RPMI8226 (cell line): ENCODE data around the gene STK35.
A peak's percentile ranks its signal among the peaks of the same experiment; 100 is the strongest.
"Not testable (repeated sequence)": the region's sequence is repeated elsewhere in the genome, so short reads cannot be mapped to it uniquely, and the experiment has no call there.

Source experiments
- DNase-seq: peaks from one replicate; pipeline ENCODE4 v3.0.0-alpha.2; 2015

Gene STK35

DNA sequence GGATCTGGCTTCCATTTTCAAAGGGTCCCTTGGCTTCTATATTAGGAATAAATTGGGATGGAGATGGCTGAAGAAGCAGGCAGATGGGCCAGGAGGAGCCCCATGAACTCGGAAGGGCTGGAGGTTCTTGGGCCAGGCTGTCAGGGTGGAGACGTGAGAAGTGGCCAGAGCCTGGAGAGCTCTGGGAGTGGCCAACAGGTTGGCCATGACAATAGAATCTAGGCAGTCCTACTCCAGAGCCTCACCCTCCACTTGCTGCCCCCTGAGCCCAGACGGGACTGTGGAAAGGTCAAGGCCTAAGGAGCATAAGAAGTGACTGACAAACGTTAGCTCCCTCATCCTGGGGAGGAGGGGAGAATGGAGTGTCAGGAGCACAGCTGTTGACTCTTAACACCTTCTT is 62.1 kb downstream of the STK35 start:
- no peak for DNase-seq

DNA sequence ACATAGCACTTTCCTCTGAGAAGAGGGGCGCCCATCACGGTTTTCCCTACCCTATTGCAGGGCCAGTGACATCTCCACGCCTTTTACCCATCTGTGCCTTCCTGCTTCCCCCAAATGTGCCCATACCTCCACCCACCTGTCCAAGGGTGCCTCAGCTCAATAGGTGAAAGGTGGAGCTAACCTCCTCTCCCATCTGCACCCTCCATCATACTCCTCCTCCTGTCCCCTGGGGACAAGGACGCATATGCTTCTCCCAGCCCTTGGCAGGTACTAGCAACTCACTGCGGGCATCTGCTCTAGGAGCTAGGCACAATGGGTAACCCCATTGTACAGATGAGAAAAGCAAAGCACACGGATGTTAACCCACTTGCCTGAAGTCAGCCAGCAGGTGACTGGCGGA is 62.8 kb downstream of the STK35 start:
- DNase-seq: no peak

DNA sequence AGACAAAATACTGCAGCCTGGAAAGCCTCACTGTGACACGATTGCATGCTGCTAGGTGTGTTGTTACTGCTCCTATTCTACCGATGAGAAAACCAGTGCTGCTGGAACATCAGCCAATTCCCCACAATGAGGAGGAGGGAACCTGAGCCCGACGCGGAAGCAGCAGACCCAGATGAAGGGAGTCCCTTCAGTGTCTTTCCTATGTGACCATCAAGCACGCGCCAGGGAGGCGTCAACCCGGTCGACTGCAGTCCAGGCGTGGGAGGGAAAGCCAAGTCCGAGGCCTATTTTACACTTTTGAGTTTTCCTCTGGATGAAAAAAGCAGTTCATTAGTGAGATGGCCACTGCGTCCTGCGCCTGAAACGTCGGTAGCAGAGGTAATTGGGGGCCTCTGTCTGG is 63.3 kb downstream of the STK35 start:
- DNase-seq: no peak

DNA sequence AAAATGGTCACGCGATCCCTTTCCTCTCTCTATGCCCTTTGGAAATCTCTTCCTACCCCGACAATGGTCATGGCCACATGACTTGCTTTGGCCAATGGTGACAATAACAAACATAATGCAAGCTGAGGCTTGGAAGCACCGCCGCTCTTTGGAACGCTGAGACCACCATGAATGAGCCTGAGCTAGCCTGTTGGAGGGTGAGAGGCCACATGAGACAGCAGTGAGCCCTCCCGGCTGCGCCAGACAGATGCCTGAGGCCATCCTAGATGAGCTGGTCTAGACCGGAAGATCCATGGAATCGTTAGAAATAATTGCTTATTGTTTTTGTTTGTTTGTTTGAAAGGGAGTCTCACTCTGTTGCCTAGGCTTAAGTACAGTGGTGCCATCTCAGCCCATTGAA is 64.2 kb downstream of the STK35 start:
- no peak for DNase-seq

DNA sequence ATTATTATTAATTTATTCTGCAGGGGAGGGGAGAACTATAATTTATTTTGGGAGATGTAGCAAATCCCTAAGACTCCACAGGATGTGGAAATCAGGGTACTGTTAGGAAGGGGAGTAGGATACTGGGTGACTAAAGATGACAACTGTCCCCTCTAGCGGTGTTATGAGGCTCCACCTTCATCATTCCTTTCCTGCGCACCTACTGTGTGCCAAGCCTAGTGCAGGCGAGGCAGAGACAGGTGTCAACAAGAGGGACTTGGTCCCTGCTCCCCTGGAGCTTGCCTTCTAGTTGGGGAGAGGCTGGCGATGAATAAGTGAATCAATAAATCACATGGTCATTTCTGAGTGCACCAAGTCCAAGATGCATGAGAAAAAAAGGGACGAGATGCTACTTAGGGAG is 65.5 kb downstream of the STK35 start:
- DNase-seq: no peak

DNA sequence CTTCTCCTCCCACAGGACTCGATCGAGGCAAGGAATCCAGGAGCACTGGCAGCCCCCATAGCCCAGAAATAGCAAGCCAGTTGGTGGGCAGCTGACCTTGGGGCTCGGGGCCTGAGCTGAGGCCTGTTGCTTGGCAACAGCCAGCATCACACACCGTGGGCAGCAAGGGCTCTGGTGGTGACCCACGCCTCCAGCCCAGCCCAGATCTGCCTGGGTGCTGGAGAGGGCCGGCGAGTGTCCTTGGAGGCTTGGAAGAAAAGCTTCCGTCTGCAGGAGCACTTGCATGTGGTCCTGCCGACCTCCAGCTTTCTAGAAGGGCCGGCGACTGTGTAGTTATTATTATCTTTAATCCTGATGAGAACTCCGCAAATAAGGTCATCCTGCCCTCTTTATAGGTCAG is 67.3 kb downstream of the STK35 start:
- DNase-seq: no peak

DNA sequence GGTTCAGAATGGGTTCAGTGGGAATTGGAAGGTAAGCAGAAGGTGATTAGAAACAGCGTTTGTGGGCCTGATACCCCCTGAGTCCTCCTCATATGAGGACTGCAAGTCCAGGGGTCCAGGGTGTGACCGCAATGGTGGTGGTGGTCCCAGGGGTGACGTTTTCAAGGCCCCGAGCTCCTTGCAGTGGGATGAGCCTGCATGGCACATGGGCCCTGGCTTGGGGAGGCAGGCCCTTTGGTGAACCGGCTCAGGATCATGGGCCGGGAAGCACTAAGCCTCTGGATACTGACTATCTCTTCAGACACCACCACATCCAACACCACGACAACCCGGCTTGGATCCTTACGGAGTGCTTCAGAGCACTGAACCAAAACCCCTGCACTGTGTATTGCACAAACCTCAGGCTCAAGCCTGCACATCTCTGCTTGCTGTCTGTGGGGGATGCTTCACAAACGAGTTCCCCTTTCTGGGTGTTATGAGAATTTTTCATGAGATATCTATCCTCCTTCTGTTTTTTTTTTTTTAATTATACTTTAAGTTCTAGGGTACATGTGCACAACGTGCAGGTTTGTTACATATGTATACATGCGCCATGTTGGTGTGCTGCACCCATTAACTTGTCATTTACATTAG is 67.9 kb downstream of the STK35 start:
- DNase-seq: no peak

DNA sequence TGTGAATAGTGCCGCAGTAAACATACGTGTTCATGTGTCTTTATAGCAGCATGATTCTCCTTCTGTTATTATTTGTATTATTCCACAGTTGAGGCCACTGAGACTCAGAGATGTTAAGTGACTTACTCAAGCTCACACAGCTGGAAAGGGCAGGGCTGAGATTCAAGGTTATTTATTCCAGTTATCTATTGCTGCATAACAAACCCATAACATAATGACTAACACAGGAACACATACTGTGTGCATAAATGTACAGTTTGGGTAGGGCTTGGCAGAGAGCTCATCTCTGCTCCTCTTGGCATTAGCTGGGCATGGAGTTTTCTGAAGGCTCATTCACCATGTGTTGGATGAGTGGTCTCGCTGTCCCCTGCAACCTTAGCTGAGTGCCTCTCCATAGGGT is 68.8 kb downstream of the STK35 start:
- DNase-seq: no peak

DNA sequence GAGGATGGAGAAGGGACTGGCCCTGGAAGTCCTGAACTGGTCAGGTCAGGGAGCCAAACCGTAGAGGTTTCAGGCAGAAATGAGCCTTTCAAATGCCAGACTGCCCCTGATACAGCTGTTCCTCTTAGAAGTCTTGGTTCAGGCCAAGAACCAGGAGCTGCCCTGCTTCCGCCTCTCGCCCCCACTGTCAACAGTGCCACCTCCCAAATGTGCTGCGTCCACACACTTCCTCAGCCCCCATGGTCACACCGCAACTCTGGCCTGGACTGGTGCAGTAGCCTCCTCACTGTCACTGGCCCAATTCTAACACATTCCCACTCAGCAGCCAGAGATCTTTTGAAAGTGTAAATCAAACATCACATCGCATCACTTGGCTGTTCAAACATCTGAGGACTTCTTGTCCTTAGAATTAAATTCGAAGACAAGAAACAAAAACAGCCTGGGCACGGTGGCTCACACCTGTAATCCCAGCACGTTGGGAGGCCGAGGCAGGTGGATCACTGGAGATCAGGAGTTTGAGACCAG is 69.7 kb downstream of the STK35 start:
- DNase-seq: no peak

DNA sequence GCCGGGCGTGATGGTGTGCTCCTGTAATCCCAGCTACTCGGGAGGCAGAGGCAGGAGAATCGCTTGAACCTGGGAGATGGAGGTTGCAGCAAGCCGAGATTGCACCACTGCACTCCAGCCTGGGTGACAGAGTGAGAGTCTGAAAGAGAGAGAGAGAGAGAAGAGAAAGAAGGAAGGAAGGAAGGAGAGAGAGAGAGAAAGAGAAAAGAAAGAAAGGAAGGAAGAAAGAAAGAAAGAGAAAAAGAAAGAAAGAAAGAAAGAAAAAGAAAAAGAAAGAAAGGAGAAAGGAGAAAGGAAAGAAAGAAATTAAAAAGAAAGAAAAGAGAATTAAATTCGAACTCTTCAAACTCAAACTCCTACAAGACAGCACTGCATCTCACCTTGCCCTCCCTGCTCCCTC is 70.2 kb downstream of the STK35 start:
- DNase-seq: not testable (repeated sequence)

DNA sequence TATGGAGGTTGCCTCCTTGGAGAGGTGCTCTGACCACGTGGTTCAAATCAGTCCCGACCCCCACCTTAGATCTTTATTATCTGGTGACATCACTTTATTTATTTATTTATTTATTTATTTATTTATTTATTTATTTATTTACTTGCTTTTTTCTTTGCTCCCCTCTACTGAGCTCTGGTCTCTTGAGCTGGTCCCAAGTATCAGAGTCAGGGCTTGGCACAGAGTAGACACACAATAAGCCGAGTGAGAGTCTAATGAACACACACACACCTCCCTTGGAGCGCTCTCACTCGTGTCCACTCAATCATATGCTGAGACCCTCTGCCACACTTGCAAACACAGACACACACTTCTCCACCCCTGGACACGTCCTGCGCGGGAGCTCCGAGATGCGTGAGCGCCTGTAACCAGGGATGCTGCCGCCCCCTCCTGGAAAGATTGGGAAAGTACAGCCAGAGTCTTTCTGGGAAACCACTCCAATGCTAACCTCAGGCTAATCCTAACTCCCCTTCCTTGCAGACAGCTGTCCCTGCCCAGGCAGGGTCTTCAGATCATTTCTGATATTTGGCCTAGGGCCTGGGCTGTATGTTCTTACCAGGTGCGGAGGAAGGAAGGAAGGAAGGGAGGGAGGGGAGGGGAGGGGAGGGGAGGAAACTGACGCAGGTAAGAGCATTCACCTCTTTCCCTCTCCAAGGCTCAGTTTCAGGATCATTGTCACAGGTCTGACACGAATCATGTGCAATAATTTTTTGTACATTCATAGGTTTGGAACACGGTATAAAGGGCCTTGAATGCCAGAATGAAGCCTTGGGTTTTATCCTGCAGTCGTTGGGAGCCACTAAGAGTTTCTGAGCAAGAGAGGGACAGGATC is 70.9 kb downstream of the STK35 start:
- DNase-seq: peak; percentile 71

DNA sequence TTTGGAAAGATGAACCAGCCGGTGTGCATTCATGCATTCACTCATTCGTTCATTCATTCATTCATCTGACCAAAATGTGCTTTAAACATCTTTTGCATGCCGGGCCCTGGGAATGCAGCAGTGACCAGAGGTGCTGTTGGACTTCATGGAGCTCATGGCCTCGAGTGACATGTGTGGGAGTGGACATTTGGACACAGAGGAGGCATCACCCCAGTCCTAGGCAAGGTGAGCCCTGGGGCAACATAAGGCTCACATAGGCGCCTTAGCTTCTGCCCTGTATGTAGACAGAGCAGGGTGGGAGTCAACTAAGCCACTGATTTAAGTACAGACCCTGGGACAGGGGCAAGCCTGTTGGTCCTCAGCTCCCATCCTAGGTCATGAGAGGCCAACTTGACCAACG is 71.6 kb downstream of the STK35 start:
- no peak for DNase-seq

DNA sequence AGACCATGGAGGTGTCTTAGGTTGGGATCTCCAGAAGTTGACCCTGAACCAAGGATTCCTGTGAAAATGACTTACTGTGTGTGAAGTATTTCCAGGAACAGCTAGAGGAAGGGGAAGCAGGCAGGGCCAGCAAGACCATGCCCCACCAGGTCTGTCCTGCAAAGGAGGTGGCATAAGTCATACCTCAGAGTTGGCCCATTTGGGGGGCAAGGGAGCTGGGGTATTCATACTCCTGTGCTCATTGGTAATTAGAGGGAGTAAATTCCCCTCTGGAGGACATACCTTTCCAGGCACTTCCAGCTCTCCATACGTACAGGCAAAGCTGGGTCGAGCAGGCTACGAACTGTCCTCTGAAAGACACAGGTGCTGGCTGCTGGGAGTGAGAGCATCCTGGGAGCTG is 72.4 kb downstream of the STK35 start:
- DNase-seq: no peak

DNA sequence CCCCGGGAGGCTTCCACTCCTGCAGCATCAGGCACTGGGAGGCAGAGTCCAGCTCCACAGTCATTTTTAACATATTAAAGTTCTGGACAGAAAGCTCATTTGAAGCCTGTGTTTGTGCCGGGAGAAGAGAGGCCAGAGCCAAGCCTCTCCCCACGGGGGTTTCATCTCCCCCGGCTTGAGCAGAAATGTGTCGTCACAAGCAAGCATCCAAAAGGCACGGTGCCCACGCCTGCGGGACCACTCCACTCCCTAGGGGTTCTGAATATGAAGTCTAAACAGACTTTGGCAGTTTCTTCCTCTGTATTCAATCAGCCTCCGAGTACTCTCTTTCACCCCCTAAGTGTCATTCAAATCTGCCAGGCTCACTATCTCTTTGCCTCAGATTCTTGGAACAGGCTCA is 75.3 kb downstream of the STK35 start:
- DNase-seq: no peak

DNA sequence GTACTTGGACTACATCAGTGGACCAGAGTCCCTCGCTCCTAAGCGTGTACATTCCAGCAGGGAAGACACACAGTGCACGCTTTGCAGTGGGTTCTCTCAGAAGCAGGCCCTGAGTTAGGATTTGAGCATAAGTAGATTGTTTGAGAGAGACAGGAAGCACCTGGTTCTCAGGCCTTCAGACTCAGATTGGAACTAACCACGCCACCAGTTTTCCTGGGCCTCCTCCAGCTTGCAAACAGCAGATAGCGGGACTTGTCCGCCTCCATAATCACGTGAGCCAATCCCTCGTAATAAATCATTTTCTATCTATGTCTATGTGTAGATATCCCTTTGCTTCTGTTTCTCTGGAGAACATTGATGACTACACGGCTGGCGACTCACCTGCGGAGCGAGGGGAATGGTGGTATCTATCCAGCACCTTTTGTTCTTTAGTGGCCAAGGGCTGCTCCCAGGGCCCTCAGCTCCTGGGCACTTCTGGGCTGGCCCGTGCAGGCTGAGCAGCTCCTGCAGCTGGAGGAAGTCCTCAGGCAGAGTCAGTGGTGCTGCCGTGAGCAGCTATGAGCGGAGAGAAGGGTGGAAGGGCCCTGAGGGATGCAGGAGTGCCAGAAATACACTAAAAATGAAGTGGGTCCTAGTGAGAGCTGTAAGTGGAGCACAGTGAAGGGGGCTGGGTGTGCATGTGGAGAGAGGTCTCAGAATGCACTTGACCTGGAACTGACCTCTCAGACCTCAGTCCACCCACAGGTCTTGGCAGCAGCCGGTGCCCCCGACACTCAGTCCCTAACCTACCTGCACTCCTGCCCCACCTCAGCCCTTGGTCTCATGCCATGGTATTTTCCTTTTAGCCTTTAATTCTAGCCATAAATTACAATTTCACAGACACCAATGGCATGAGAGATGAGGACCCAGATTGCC is 76.9 kb downstream of the STK35 start:
- peak; percentile 49 for DNase-seq

DNA sequence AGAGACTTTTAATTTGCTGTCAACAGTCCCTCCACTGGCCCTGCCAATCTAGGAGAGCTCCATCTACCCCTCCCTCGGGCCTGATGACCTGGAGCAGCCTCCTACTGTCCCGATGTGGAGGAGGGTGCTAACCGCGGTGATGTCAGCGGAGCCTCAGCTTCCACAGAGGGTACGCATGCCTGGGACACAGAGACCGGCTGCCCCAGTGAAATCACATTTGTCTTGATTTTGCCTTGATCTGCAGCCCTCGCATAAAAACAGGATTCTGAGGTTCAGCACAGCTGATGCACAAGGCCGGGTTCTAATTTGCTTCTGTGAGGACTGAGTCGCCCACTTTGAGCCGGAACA is 77.6 kb downstream of the STK35 start:
- DNase-seq: no peak

DNA sequence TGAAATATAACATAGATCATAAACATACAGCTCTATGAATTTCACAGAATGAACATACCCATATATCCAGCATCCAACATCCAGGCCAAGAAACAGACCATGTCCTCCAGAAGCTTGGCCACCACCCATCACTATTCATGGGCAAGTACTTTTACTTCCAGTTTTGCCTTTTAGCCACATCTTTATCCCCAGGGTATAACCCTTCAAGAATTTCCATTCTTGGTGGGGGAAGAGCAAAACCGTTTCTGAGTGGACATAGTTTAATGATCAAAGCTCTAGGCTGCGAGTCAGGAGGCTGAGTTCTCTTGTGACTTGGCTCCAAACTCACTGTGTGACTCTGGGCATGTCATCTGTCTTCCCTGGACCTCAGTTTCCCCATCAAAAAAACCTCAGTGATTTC is 78.3 kb downstream of the STK35 start:
- no peak for DNase-seq

DNA sequence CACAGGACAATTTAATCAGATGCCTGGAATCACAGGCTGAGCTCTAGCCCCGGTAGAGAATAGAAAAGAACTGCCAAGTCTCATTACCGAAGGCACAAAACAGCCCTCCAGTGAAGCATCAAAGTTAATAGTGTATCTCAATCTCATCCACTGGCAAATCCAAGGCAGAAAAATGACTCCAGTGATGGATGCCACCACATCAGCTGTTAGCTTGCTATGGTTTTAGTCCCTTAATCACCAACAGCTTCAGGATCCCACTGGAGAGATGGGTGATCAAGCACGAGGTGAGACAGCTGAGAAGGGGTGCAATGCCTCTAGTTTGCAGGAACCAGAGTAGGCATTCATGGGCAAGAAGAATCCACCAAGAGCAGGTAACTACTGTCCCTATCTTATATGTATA is 81.8 kb downstream of the STK35 start:
- DNase-seq: no peak

DNA sequence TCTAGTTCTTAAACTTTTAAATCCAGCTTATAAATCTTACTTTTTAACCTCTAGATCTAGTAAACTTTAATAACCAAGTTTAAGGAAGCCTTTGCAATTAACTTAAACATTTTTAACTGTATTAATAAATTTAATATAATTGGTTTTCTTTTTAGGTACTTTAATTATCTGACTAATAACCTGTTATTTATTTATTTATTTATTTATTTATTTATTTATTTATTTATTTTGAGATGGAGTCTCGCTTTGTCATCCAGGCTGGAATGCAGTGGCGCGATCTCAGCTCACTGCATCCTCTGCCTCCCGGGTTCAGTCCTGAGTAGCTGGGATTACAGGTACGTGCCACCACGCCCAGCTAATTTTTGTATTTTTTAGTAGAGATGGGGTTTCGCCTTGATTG is 83.3 kb downstream of the STK35 start:
- not testable (repeated sequence) for DNase-seq

DNA sequence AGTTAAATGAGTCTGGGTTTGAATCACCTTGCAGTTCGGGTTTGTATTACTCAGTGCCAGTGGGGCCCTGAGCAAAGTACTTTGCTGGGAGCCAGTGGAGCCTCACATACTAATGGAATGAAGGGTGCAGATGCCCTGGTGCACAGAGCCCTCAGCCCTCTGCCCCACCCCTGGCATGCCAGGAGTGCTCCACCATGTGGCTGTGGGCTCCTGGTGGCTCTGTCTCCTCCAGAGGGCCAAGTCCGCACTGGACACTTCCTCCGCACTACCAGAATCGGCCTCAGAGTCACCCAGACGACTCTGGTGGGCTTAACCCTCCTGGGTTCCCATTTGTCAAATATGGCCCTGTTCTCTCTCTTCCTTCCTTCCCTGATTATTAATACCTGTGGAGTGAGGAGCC is 94.0 kb downstream of the STK35 start:
- no peak for DNase-seq

DNA sequence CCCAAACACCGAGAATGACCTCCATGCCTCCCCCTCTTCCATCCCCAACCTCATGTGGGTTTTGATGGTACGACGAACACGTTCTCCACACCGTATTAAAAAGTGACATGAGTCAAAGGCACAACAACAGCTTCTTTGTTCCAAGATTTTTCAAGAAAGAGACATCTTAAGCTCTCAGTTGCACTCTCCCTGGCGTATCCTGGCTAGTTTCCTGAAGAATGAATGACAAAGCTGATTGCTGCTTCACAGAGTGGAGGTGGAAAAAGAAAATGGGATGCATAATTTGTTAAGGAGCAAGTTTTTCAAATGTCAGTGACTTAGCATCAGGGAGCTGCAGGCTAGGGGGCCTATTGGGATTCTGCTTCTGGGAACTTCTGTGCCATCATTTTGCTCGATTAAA is 95.5 kb downstream of the STK35 start:
- DNase-seq: no peak
